K562 (cell line): ENCODE measurements around the gene ZNF805. TPM values are rescaled to one million over a fixed set of nuclear protein-coding genes. Genes with fewer than 3 reads are reported as not detected.

Experiments
- ARID2 ChIP-seq: fragments of 450-650 bp; IDR thresholded peaks from 2 replicates; pipeline ENCODE4 v1.6.1; 2017; ENCODE audit warnings: antibody characterized with exemption, mild to moderate bottlenecking
- ATF2 ChIP-seq: sonication (generic); formaldehyde crosslinking; IDR thresholded peaks from 2 replicates; pipeline ENCODE4 v1.8.1; 2022; ENCODE audit warnings: missing genetic modification reagents
- BRD9 ChIP-seq: fragments of 450-650 bp; IDR thresholded peaks from 2 replicates; pipeline ENCODE4 v1.6.1; 2018; ENCODE audit warnings: low read depth; ENCODE audit not compliant: partially characterized antibody
- C11orf30 ChIP-seq: fragments of 450-650 bp; IDR thresholded peaks from 2 replicates; pipeline ENCODE4 v1.6.1; 2016; ENCODE audit warnings: low read depth, mild to moderate bottlenecking
- CBX2 ChIP-seq: fragments of 200-600 bp; sonication (generic); IDR thresholded peaks from one replicate; pipeline ENCODE4 v1.6.1; 2012; ENCODE audit warnings: mild to moderate bottlenecking, low read length, inconsistent platforms; ENCODE audit not compliant: insufficient read depth, poor library complexity, severe bottlenecking
- CHCHD3 ChIP-seq: fragments of 250-450 bp; sonication (Bioruptor Pico); IDR thresholded peaks from 2 replicates; pipeline ENCODE4 v2.1.2; 2022; ENCODE audit warnings: mild to moderate bottlenecking
- DPF2 ChIP-seq: fragments of 450-650 bp; IDR thresholded peaks from 2 replicates; pipeline ENCODE4 v1.6.1; 2016
- EP400 ChIP-seq: fragments of 450-650 bp; IDR thresholded peaks from 2 replicates; pipeline ENCODE4 v1.6.1; 2017; ENCODE audit warnings: antibody characterized with exemption, mild to moderate bottlenecking, moderate library complexity
- FOS ChIP-seq: IDR thresholded peaks from 3 replicates; pipeline ENCODE4 v1.6.1; 2011; ENCODE audit not compliant: insufficient read length; ENCODE audit errors: extremely low read depth
- HBP1 ChIP-seq: fragments of 450-650 bp; formaldehyde crosslinking; IDR thresholded peaks from 2 replicates; pipeline ENCODE4 v1.4.0; 2022; ENCODE audit warnings: missing genetic modification characterization
- HINFP ChIP-seq: fragments of 450-650 bp; conservative IDR thresholded peaks from 2 replicates; pipeline ENCODE4 v1.6.1; 2016; ENCODE audit warnings: missing genetic modification characterization, low read depth, mild to moderate bottlenecking, control low read depth, missing compliant biosample characterization
- HOMEZ ChIP-seq: fragments of 250-450 bp; sonication (Bioruptor Pico); IDR thresholded peaks from 2 replicates; pipeline ENCODE4 v1.4.0; 2020; ENCODE audit warnings: mild to moderate bottlenecking, moderate library complexity
- MCM5 ChIP-seq: fragments of 450-650 bp; IDR thresholded peaks from 2 replicates; pipeline ENCODE4 v1.6.1; 2016; ENCODE audit warnings: low read depth
- MTA3 ChIP-seq: fragments of 450-650 bp; formaldehyde crosslinking; IDR thresholded peaks from 2 replicates; pipeline ENCODE4 v1.6.1; 2017; ENCODE audit warnings: mild to moderate bottlenecking, borderline replicate concordance
- MYNN ChIP-seq, 2 experiments: sonication (generic); formaldehyde crosslinking in 1 of 2; IDR thresholded peaks; 2 replicates each; pipeline versions ENCODE4 v1.5.0 to v1.6.1; 2016 to 2020; ENCODE audit warnings: antibody characterized with exemption in 1 of 2, missing genetic modification reagents in 1 of 2
- NELFE ChIP-seq: IDR thresholded peaks from 2 replicates; pipeline ENCODE4 v1.6.1; 2011; ENCODE audit warnings: mild to moderate bottlenecking; ENCODE audit not compliant: insufficient read depth, insufficient read length
- NFIX ChIP-seq: fragments of 250-450 bp; sonication (Bioruptor Pico); IDR thresholded peaks from 2 replicates; pipeline ENCODE4 v1.4.0; 2020; ENCODE audit warnings: low read depth, mild to moderate bottlenecking, moderate library complexity
- PHF8 ChIP-seq: fragments of 200-600 bp; sonication (generic); IDR thresholded peaks from 2 replicates; pipeline ENCODE4 v1.6.1; 2012; ENCODE audit warnings: mixed run types, mild to moderate bottlenecking, inconsistent platforms, low read length, moderate library complexity, borderline replicate concordance
- POLR2G ChIP-seq: fragments of 200-400 bp; formaldehyde crosslinking; IDR thresholded peaks from 2 replicates; pipeline ENCODE4 v1.6.1; 2017; ENCODE audit warnings: low read depth, mild to moderate bottlenecking, antibody characterized with exemption, low read length, moderate library complexity
- RUNX1 ChIP-seq: sonication (generic); IDR thresholded peaks from 2 replicates; pipeline ENCODE4 v1.6.1; 2016; ENCODE audit warnings: antibody characterized with exemption, low read depth
- ZFX ChIP-seq: sonication (generic); formaldehyde crosslinking; IDR thresholded peaks from 2 replicates; pipeline ENCODE4 v1.8.0; 2022; ENCODE audit warnings: mild to moderate bottlenecking, missing genetic modification reagents, moderate library complexity
- ZNF121 ChIP-seq: sonication (generic); formaldehyde crosslinking; conservative IDR thresholded peaks from 2 replicates; pipeline ENCODE4 v1.8.0; 2022; ENCODE audit warnings: missing genetic modification reagents
- ZNF589 ChIP-seq: fragments of 200-800 bp; sonication (Bioruptor generic); IDR thresholded peaks from 2 replicates; pipeline ENCODE4 v1.6.1; 2016; ENCODE audit warnings: low read depth, missing genetic modification characterization, missing compliant biosample characterization
- polyA plus RNA-seq, 8 experiments: library from polyadenylated mRNA; depleted of rRNA in 4 of 8; stranded (reverse) in 5 of 8; unstranded in 3 of 8; fragments of >200 nt; fragmentation: Nextera tagmentation in 2 of 8; fragmentation: Illumina TruSeq in 1 of 8; extraction: Ambion mirVana in 2 of 8; extraction: Trizol in 1 of 8; gene quantifications; 2 replicates each; pipeline versions ENCODE4 v1.2.1 to v1.2.3, GENCODE V29; 2011 to 2014; ENCODE audit warnings: inconsistent platforms in 1 of 8, missing spikeins in 1 of 8
- total RNA-seq, 7 experiments: library from RNA; depleted of rRNA in 6 of 7; stranded (reverse); fragments of >200 nt in 6 of 7; fragmentation: Illumina TruSeq in 2 of 7; extraction: Trizol in 2 of 7; gene quantifications; 2 replicates each; pipeline versions ENCODE4 v1.2.1 to v1.2.3, GENCODE V29; 2011 to 2021; ENCODE audit warnings: low replicate concordance in 1 of 7

Gene ZNF805
- total and polyA plus RNA-seq, 9 of the 15 experiments (the other 6 are each of a cell fraction or from before 2014, with no cell fraction given) = 0.32 to 6.7 (median 3.9) TPM

GRCh38 chr19:57279418-57280164, 39.2 kb downstream of the ZNF805 start (continued):
- TF ChIP-seq ATF2 (CRISPR knock-in tag) (peak; percentile 90), BRD9 (peak; percentile 93), DPF2 (no peak), CBX2 (no peak), EP400 (peak; percentile 100), FOS (no peak), ZNF121 (no peak), NELFE (no peak), MCM5 (no peak), POLR2G (no peak), ARID2 (peak; percentile 31; the same call in 1 of the 2 replicates), C11orf30 (no peak), CHCHD3 (CRISPR knock-in tag) (no peak), ZNF589 (CRISPR knock-in tag) (no peak; the same call in 1 of the 2 replicates), ZFX (CRISPR knock-in tag) (no peak), PHF8 (peak; percentile 96), MTA3 (peak; percentile 32; the same call in 1 of the 2 replicates), NFIX (no peak), RUNX1 (no peak), HINFP (tag) (no peak), HOMEZ (CRISPR knock-in tag) (no peak), MYNN (IDR thresholded peaks at IDR 0.05) (no peak), MYNN (CRISPR knock-in tag; IDR thresholded peaks at IDR 0.05) (no peak), HBP1 (CRISPR knock-in tag) (no peak)
